Fibroblast of lung (primary cell): ENCODE measurements around the gene SLC6A13. TPM values are rescaled to one million over a fixed set of nuclear protein-coding genes. Genes with fewer than 3 reads are reported as not detected.
"Not testable (repeated sequence)": the region's sequence is repeated elsewhere in the genome, so short reads cannot be mapped to it uniquely, and the experiment has no call there.

Experiments
- DNase-seq, 2 donors: peaks; one replicate each; pipeline versions ENCODE4 v3.0.0 to v3.0.0-alpha.2; 2010; ENCODE audit warnings: low read depth in 2 of 2
- H2AFZ ChIP-seq: 2 replicates; pipeline ENCODE4 v1.5.1; 2012; ENCODE audit warnings: low read length, control low read depth, inconsistent platforms
- H3K27ac ChIP-seq: 2 replicates; pipeline ENCODE4 v1.5.1; 2011; ENCODE audit warnings: low read length, control low read depth; ENCODE audit not compliant: insufficient read depth
- H3K27me3 ChIP-seq: 2 replicates; pipeline ENCODE4 v1.5.1; 2011; ENCODE audit warnings: mild to moderate bottlenecking, low read length; ENCODE audit not compliant: control insufficient read depth, insufficient read depth
- H3K36me3 ChIP-seq: 2 replicates; pipeline ENCODE4 v1.5.1; 2011; ENCODE audit warnings: low read length; ENCODE audit not compliant: control insufficient read depth, insufficient read depth
- H3K4me1 ChIP-seq: 2 replicates; pipeline ENCODE4 v1.5.1; 2011; ENCODE audit warnings: low read length; ENCODE audit not compliant: control insufficient read depth, insufficient read depth; ENCODE audit errors: extremely low read depth
- H3K4me2 ChIP-seq: 2 replicates; pipeline ENCODE4 v1.5.1; 2011; ENCODE audit warnings: low read length, control low read depth; ENCODE audit not compliant: insufficient read depth; ENCODE audit errors: extremely low read depth
- H3K4me3 ChIP-seq, 4 experiments: fragments of 200-600 bp in 1 of 4; sonication (generic) in 1 of 4; replicated peaks in 1 of 4; 2 replicates each; pipeline ENCODE4 v1.5.1; 2011 to 2016; ENCODE audit warnings: low read length in 4 of 4, low read depth in 3 of 4, mild to moderate bottlenecking in 3 of 4, control low read depth in 2 of 4, inconsistent platforms in 1 of 4, mixed read lengths in 1 of 4; ENCODE audit not compliant: insufficient read depth in 1 of 4; ENCODE audit errors: control extremely low read depth in 1 of 4
- H3K79me2 ChIP-seq: 2 replicates; pipeline ENCODE4 v1.5.1; 2012; ENCODE audit warnings: mild to moderate bottlenecking, low read length, inconsistent platforms; ENCODE audit not compliant: control insufficient read depth, insufficient read depth
- H3K9ac ChIP-seq: 2 replicates; pipeline ENCODE4 v1.5.1; 2011; ENCODE audit warnings: mild to moderate bottlenecking, low read length, control low read depth; ENCODE audit not compliant: insufficient read depth
- H3K9me3 ChIP-seq: 2 replicates; pipeline ENCODE4 v1.5.1; 2012; ENCODE audit warnings: low read depth, low read length; ENCODE audit not compliant: control insufficient read depth, insufficient read depth
- H4K20me1 ChIP-seq: 2 replicates; pipeline ENCODE4 v1.5.1; 2011; ENCODE audit warnings: low read length; ENCODE audit not compliant: control insufficient read depth, insufficient read depth; ENCODE audit errors: extremely low read depth
- CTCF ChIP-seq, 2 donors: IDR thresholded peaks in 1 of 2; conservative IDR thresholded peaks in 1 of 2; 1 replicate in 1 of 2; 2 replicates in 1 of 2; pipeline ENCODE4 v1.5.1; 2011 to 2012; ENCODE audit warnings: low read length in 2 of 2, control low read depth in 1 of 2, inconsistent platforms in 1 of 2, low read depth in 1 of 2, mild to moderate bottlenecking in 1 of 2
- EZH2 ChIP-seq: IDR thresholded peaks from 2 replicates; pipeline ENCODE4 v1.5.1; 2012; ENCODE audit warnings: low read length, control low read depth, mild to moderate bottlenecking; ENCODE audit errors: missing control alignments
- polyA plus RNA-seq, 2 donors: library from polyadenylated mRNA; depleted of rRNA in 1 of 2; stranded (reverse) in 1 of 2; unstranded in 1 of 2; fragments of >200 nt; gene quantifications; 2 replicates each; pipeline ENCODE4 v1.2.1, GENCODE V29; 2011 to 2012; ENCODE audit warnings: missing spikeins in 1 of 2
- total RNA-seq: library from RNA; depleted of rRNA; stranded (reverse); fragments of >200 nt; gene quantifications from 2 replicates; pipeline ENCODE4 v1.2.1, GENCODE V29; 2014

SLC6A13 gene
- total and polyA plus RNA-seq, 2 donors (not counting 1 experiment from before 2014, with no cell fraction given): not detected

- H3K4me2 ChIP-seq: peak overlapping the region; percentile 71
- H3K27me3 ChIP-seq: peaks cover 4% of the 10 kb centered on the region
- peak overlapping the region; percentile 87 for H2AFZ ChIP-seq
- H3K9me3 ChIP-seq: no peaks in the 10 kb centered on the region
- no peak overlapping the region for H3K27ac ChIP-seq
- no peaks in the 10 kb centered on the region for H3K4me1 ChIP-seq
- TF ChIP-seq CTCF (conservative IDR thresholded peaks at IDR 0.05 in 1 of 2, IDR thresholded peaks at IDR 0.05 in 1 of 2; ENCODE audit: low read depth in 1 of 2, low read length in 2 of 2) (peak; percentile 42 to 48), EZH2 (no peak)
- DNase-seq: peak; percentile 47 to 48
- H3K4me3 ChIP-seq: peak overlapping the region; percentile 27 to 53 (median 40)
- no peak overlapping the region for H3K9ac ChIP-seq
- no peaks in the 10 kb centered on the region for H4K20me1 ChIP-seq
- H3K79me2 ChIP-seq: no peaks in the 10 kb centered on the region
- no peaks in the 10 kb centered on the region for H3K36me3 ChIP-seq
These were observed 73.6 kb downstream of the SLC6A13 start for GRCh38 chr12:188910-189621.

- not testable (repeated sequence) for H3K36me3 ChIP-seq, H3K4me1 ChIP-seq, H3K27ac ChIP-seq, H3K9ac ChIP-seq, H3K79me2 ChIP-seq, H2AFZ ChIP-seq, H3K27me3 ChIP-seq, H3K9me3 ChIP-seq, DNase-seq, H3K4me2 ChIP-seq, H4K20me1 ChIP-seq
- H3K4me3 ChIP-seq: peak overlapping the region in 2 of 4 experiments; percentile 44 to 53
These were observed 74.4 kb downstream of the SLC6A13 start for GRCh38 chr12:187986-188909.

GRCh38 chr12:186006-186625 is 76.5 kb downstream of the SLC6A13 start:
- H3K9ac ChIP-seq: no peak overlapping the region
- H4K20me1 ChIP-seq: no peaks in the 10 kb centered on the region
- H3K27me3 ChIP-seq: no peaks in the 10 kb centered on the region
- H3K4me1 ChIP-seq: peaks cover 9% of the 10 kb centered on the region
- H2AFZ ChIP-seq: no peak overlapping the region
- H3K36me3 ChIP-seq: no peaks in the 10 kb centered on the region
- DNase-seq: no peak
- H3K9me3 ChIP-seq: no peaks in the 10 kb centered on the region
- no peak overlapping the region for H3K27ac ChIP-seq
- H3K79me2 ChIP-seq: no peaks in the 10 kb centered on the region
- H3K4me3 ChIP-seq: no peak overlapping the region
- H3K4me2 ChIP-seq: no peak overlapping the region
- TF ChIP-seq CTCF (conservative IDR thresholded peaks at IDR 0.05 in 1 of 2, IDR thresholded peaks at IDR 0.05 in 1 of 2; ENCODE audit: low read depth in 1 of 2, low read length in 2 of 2) (no peak), EZH2 (no peak)
